A549 (cell line): ENCODE data around the gene TCEA3. TPM values are rescaled to one million over a fixed set of nuclear protein-coding genes. Genes with fewer than 3 reads are reported as not detected.

Experiments used
- ATAC-seq, 2 experiments: fragments of 200-7000 bp in 1 of 2; fragments of >200 bp in 1 of 2; cut with Nextera tagmentation in 1 of 2; cut with Tn5 transposase in 1 of 2; 3 replicates each; pipeline versions ENCODE4 v1.8.0 to v1.9.1; 2018 to 2020; ENCODE audit warnings: mild to moderate bottlenecking in 1 of 2, moderate library complexity in 1 of 2
- CTCF ChIA-PET: fragments of 300-600 bp; sonication (Branson Sonifier 250); formaldehyde crosslinking; extraction: SDS; loops from one replicate; lab custom pipeline; 2021; ENCODE audit warnings: antibody characterized with exemption, inconsistent platforms; lab: Yijun Ruan, JAX
- POLR2A ChIA-PET: fragments of 350-600 bp; formaldehyde crosslinking; extraction: SDS; loops from one replicate; lab custom pipeline; 2021; ENCODE audit warnings: antibody characterized with exemption, inconsistent platforms; lab: Yijun Ruan, JAX
- DNase-seq, 2 experiments: peaks; one replicate each; pipeline versions ENCODE4 v3.0.0 to v3.0.0-alpha.2; 2011 to 2016; ENCODE audit warnings: low read depth in 1 of 2, low spot score in 1 of 2
- FAIRE-seq: peaks from 2 replicates; lab custom pipeline; 2011; peaks lifted over from hg19 to GRCh38; lab: Jason Lieb, UNC
- H3K27ac ChIP-seq, 2 experiments: fragments of >200 bp; sonication (Bioruptor Twin); formaldehyde crosslinking; 3 replicates each; pipeline ENCODE4 v1.5.1; 2016 to 2017
- H3K4me1 ChIP-seq: fragments of >200 bp; sonication (Bioruptor Twin); formaldehyde crosslinking; 3 replicates; pipeline ENCODE4 v1.6.1; 2016
- H3K4me2 ChIP-seq: fragments of >200 bp; sonication (Bioruptor Twin); formaldehyde crosslinking; 3 replicates; pipeline ENCODE4 v1.6.1; 2016
- H3K4me3 ChIP-seq: fragments of >200 bp; sonication (Bioruptor Twin); formaldehyde crosslinking; 3 replicates; pipeline ENCODE4 v1.5.1; 2016
- H3K9me3 ChIP-seq: fragments of >200 bp; sonication (Bioruptor Twin); formaldehyde crosslinking; 3 replicates; pipeline ENCODE4 v1.6.1; 2016
- BHLHE40 ChIP-seq: IDR thresholded peaks from 2 replicates; pipeline ENCODE4 v1.6.1; 2012; ENCODE audit warnings: low read depth, low read length, inconsistent platforms
- CHD2 ChIP-seq: fragments of 150-350 bp; IDR thresholded peaks from 2 replicates; pipeline ENCODE4 v1.6.1; 2014; ENCODE audit warnings: low read length; ENCODE audit not compliant: partially characterized antibody
- CHD4 ChIP-seq: fragments of 200-600 bp; sonication (generic); IDR thresholded peaks from 2 replicates; pipeline ENCODE4 v1.6.1; 2016; ENCODE audit warnings: antibody characterized with exemption, mild to moderate bottlenecking, borderline replicate concordance
- FOXS1 ChIP-seq: fragments of 250-450 bp; sonication (Bioruptor Pico); IDR thresholded peaks from 2 replicates; pipeline ENCODE4 v1.5.0; 2020; ENCODE audit warnings: mild to moderate bottlenecking, moderate library complexity
- HEYL ChIP-seq: fragments of 250-450 bp; sonication (Bioruptor Pico); IDR thresholded peaks from 2 replicates; pipeline ENCODE4 v1.8.0; 2021; ENCODE audit warnings: mild to moderate bottlenecking, moderate library complexity
- HOXA7 ChIP-seq: fragments of 250-450 bp; sonication (Bioruptor Pico); IDR thresholded peaks from 2 replicates; pipeline ENCODE4 v1.5.0; 2020; ENCODE audit warnings: mild to moderate bottlenecking, moderate library complexity
- JUN ChIP-seq, 2 experiments: fragments of >200 bp; sonication (Bioruptor Twin); formaldehyde crosslinking; IDR thresholded peaks; 2 replicates in 1 of 2; 3 replicates in 1 of 2; pipeline ENCODE4 v1.6.1; 2016 to 2017
- KDM5A ChIP-seq: fragments of 200-600 bp; sonication (generic); IDR thresholded peaks from 2 replicates; pipeline ENCODE4 v1.6.1; 2016; ENCODE audit warnings: antibody characterized with exemption, mild to moderate bottlenecking
- MAZ ChIP-seq: fragments of 150-350 bp; IDR thresholded peaks from 2 replicates; pipeline ENCODE4 v1.6.1; 2014; ENCODE audit warnings: antibody characterized with exemption, low read depth, low read length, borderline replicate concordance
- NFE2L2 ChIP-seq: fragments of 150-350 bp; conservative IDR thresholded peaks from 2 replicates; pipeline ENCODE4 v1.6.1; 2014; ENCODE audit warnings: low read length
- POLR2A ChIP-seq: IDR thresholded peaks from 2 replicates; pipeline ENCODE4 v1.6.1; 2012; ENCODE audit warnings: mild to moderate bottlenecking, low read length
- SMC3 ChIP-seq: fragments of >200 bp; sonication (Bioruptor Twin); formaldehyde crosslinking; IDR thresholded peaks from 3 replicates; pipeline ENCODE4 v1.6.1; 2018; ENCODE audit warnings: inconsistent platforms
- TP53 ChIP-seq: fragments of 250-450 bp; sonication (Bioruptor Pico); IDR thresholded peaks from 2 replicates; pipeline ENCODE4 v1.5.0; 2021; ENCODE audit warnings: mild to moderate bottlenecking, moderate library complexity
- WGBS: methylation state at CpG from one replicate; pipeline ENCODE4 v1.1.6; 2017; ENCODE audit errors: missing lambda C conversion rate; 5-methylcytosine and 5-hydroxymethylcytosine counted together
- polyA plus RNA-seq, 4 experiments: library from polyadenylated mRNA; depleted of rRNA in 3 of 4; stranded (reverse); fragments of >200 nt; fragmentation: RNase III in 1 of 4; extraction: RNeasy Plus Mini Kit Qiagen cat#74134 plus additional on column Dnase treatment in 1 of 4; gene quantifications; 2 replicates in 3 of 4; 3 replicates in 1 of 4; pipeline ENCODE4 v1.2.3, GENCODE V29; 2011 to 2017
- TF ChIP-seq, protein P1 (sequence below): fragments of 150-350 bp; IDR thresholded peaks from 2 replicates; pipeline ENCODE4 v1.6.1; 2014; ENCODE audit warnings: low read depth, mild to moderate bottlenecking, low read length
- TF ChIP-seq, protein P2 (sequence below): fragments of 250-450 bp; sonication (Bioruptor Pico); IDR thresholded peaks from 2 replicates; pipeline ENCODE4 v1.5.0; 2020; ENCODE audit warnings: low read depth, mild to moderate bottlenecking, moderate library complexity
- TF ChIP-seq, protein P3 (sequence below): fragments of >200 bp; sonication (Bioruptor Twin); formaldehyde crosslinking; IDR thresholded peaks from 2 replicates; pipeline ENCODE4 v1.6.1; 2016
- TF ChIP-seq, protein P4 (sequence below): IDR thresholded peaks from 2 replicates; pipeline ENCODE4 v1.6.1; 2012
- TF ChIP-seq, protein P5 (sequence below): fragments of 250-450 bp; sonication (Bioruptor Pico); IDR thresholded peaks from 2 replicates; pipeline ENCODE4 v1.5.0; 2021; ENCODE audit warnings: mild to moderate bottlenecking, moderate library complexity, borderline replicate concordance
- TF ChIP-seq, protein P6 (sequence below): fragments of >200 bp; sonication (Bioruptor Twin); formaldehyde crosslinking; IDR thresholded peaks from 3 replicates; pipeline ENCODE4 v1.6.1; 2016

TCEA3 gene
- polyA plus RNA-seq, 2 of the 4 experiments (the other 2 are of a cell fraction): 0.58 TPM

DNA sequence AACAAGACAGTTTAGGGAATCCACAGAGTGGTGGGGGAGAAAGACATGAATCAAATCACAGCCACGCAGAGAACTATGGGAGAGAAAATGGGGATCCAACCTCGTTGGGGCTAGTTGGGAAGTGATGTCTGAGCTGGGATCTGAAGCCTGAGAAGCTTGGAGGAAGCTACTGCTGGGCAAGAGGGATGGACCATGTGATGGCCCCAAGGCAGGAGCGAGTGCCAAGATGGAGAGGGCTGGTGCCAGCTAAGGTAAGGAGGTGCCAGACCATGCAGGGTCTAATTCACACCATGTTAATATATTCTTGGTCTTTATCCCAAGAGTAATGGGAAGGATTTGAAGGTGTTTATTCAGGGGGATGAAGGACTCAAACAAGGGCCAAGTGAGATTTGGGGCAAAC, 18.2 kb upstream of the TCEA3 start:
- Histone ChIP-seq H3K27ac (no peak overlapping the region), H3K4me1 (no peaks in the 10 kb centered on the region), H3K4me3 (no peak overlapping the region), H3K4me2 (no peak overlapping the region), H3K9me3 (no peaks in the 10 kb centered on the region)
- TF ChIP-seq KDM5A: no peak
- TF ChIP-seq CHD4: no peak
- TF ChIP-seq TP53 (CRISPR knock-in tag): no peak
- TF ChIP-seq CHD2: no peak
- no peak for TF ChIP-seq BHLHE40
- TF ChIP-seq, protein P1, sequence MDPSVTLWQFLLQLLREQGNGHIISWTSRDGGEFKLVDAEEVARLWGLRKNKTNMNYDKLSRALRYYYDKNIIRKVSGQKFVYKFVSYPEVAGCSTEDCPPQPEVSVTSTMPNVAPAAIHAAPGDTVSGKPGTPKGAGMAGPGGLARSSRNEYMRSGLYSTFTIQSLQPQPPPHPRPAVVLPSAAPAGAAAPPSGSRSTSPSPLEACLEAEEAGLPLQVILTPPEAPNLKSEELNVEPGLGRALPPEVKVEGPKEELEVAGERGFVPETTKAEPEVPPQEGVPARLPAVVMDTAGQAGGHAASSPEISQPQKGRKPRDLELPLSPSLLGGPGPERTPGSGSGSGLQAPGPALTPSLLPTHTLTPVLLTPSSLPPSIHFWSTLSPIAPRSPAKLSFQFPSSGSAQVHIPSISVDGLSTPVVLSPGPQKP: no peak
- TF ChIP-seq, protein P2, sequence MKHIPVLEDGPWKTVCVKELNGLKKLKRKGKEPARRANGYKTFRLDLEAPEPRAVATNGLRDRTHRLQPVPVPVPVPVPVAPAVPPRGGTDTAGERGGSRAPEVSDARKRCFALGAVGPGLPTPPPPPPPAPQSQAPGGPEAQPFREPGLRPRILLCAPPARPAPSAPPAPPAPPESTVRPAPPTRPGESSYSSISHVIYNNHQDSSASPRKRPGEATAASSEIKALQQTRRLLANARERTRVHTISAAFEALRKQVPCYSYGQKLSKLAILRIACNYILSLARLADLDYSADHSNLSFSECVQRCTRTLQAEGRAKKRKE (CRISPR knock-in tag): no peak
- no peak for TF ChIP-seq SMC3
- TF ChIP-seq POLR2A: no peak
- TF ChIP-seq, protein P3, sequence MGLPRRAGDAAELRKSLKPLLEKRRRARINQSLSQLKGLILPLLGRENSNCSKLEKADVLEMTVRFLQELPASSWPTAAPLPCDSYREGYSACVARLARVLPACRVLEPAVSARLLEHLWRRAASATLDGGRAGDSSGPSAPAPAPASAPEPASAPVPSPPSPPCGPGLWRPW: no peak
- CTCF ChIA-PET: no interaction called here
- POLR2A ChIA-PET: no interaction called here
- FAIRE-seq (no peak), DNase-seq (no peak), ATAC-seq (no peak)
- 72% methylated on average over 3 of the region's 3 CpGs for WGBS

DNA sequence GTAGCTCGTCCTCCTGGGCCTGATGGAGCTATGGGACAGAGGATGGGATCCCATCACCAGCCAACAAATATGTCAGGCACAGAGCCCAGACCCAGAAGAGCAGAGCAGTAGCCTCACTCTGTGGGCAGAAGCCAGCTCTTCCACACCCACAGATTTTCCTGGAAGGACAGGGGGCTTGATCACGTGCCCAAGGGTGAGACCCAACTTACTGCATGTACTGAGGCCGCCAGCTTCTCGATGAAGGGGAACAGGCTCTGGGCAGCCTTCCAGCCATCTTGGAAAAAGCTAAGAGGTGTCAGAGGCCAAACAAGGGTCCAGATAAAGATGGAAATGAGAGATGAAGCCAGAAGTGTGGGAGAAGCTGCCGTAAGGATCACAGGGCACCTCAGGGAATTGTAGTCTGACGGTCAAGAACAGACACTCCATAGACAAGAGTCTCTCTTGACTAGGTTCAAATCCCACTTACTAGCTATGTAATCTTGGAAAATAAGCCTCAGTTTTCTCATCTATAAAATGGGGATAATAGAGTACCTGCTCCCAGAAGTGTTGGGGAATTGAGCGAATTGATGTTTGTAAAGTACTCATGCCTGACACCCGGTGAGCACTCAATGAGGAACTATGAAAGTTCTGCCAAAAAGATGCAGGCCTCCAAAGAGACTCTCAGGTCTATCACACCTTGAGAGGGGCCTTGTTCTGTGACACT, 17.0 kb upstream of the TCEA3 start:
- ATAC-seq (no peak), DNase-seq (no peak), FAIRE-seq (no peak)
- ChIA-PET CTCF (interaction anchor here (0.8 to 1.2 kb wide), 2 partner anchors 21 to 171 kb away, joined by 3 read pairs; no protein-coding TSS in a partner anchor), POLR2A (no interaction called here)
- Histone ChIP-seq H3K9me3 (no peaks in the 10 kb centered on the region), H3K4me3 (no peak overlapping the region), H3K27ac (no peak overlapping the region), H3K4me1 (no peaks in the 10 kb centered on the region), H3K4me2 (no peak overlapping the region)
- WGBS: 94% methylated on average over 8 of the region's 8 CpGs
- TF ChIP-seq CHD4 (no peak), POLR2A (no peak), FOXS1 (no peak), SMC3 (no peak), HOXA7 (CRISPR knock-in tag) (no peak), NFE2L2 (no peak), MAZ (no peak), KDM5A (no peak), JUN (IDR thresholded peaks at IDR 0.05) (no peak), HEYL (CRISPR knock-in tag) (no peak)
- TF ChIP-seq, protein P1: no peak
- TF ChIP-seq, protein P2 (CRISPR knock-in tag): no peak
- TF ChIP-seq, protein P4, sequence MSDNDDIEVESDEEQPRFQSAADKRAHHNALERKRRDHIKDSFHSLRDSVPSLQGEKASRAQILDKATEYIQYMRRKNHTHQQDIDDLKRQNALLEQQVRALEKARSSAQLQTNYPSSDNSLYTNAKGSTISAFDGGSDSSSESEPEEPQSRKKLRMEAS: no peak
- TF ChIP-seq, protein P5, sequence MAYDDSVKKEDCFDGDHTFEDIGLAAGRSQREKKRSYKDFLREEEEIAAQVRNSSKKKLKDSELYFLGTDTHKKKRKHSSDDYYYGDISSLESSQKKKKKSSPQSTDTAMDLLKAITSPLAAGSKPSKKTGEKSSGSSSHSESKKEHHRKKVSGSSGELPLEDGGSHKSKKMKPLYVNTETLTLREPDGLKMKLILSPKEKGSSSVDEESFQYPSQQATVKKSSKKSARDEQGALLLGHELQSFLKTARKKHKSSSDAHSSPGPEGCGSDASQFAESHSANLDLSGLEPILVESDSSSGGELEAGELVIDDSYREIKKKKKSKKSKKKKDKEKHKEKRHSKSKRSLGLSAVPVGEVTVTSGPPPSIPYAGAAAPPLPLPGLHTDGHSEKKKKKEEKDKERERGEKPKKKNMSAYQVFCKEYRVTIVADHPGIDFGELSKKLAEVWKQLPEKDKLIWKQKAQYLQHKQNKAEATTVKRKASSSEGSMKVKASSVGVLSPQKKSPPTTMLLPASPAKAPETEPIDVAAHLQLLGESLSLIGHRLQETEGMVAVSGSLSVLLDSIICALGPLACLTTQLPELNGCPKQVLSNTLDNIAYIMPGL (CRISPR knock-in tag): no peak
- TF ChIP-seq, protein P6, sequence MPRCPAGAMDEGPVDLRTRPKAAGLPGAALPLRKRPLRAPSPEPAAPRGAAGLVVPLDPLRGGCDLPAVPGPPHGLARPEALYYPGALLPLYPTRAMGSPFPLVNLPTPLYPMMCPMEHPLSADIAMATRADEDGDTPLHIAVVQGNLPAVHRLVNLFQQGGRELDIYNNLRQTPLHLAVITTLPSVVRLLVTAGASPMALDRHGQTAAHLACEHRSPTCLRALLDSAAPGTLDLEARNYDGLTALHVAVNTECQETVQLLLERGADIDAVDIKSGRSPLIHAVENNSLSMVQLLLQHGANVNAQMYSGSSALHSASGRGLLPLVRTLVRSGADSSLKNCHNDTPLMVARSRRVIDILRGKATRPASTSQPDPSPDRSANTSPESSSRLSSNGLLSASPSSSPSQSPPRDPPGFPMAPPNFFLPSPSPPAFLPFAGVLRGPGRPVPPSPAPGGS: no peak
